Upper lobe of right lung (tissue), 1 donor: ENCODE results near the gene INTS13. TPM values are rescaled to one million over a fixed set of nuclear protein-coding genes. Genes with fewer than 3 reads are reported as not detected.
"Not testable (repeated sequence)": the region's sequence is repeated elsewhere in the genome, so short reads cannot be mapped to it uniquely, and the experiment has no call there.

ENCODE experiments used
- ATAC-seq: fragments of 200-7000 bp; cut with Tn5 transposase; one replicate; pipeline ENCODE4 v1.9.1; 2020; ENCODE audit warnings: mild to moderate bottlenecking, moderate library complexity
- DNase-seq: peaks from one replicate; pipeline ENCODE4 v3.0.0-alpha.2; 2020
- H3K27ac ChIP-seq: fragments of 200-600 bp; one replicate; pipeline ENCODE4 v1.8.0; 2022
- H3K27me3 ChIP-seq: fragments of 200-600 bp; one replicate; pipeline ENCODE4 v1.8.0; 2022; ENCODE audit warnings: mild to moderate bottlenecking
- H3K36me3 ChIP-seq: fragments of 200-600 bp; one replicate; pipeline ENCODE4 v1.8.0; 2022
- H3K4me1 ChIP-seq: fragments of 200-600 bp; one replicate; pipeline ENCODE4 v1.8.0; 2022
- H3K4me3 ChIP-seq: fragments of 200-600 bp; one replicate; pipeline ENCODE4 v1.8.0; 2022; ENCODE audit warnings: mild to moderate bottlenecking
- H3K9me3 ChIP-seq: fragments of 200-600 bp; one replicate; pipeline ENCODE4 v1.8.0; 2022
- CTCF ChIP-seq: fragments of 200-600 bp; IDR thresholded peaks from one replicate; pipeline ENCODE4 v1.8.0; 2022; ENCODE audit warnings: antibody characterized with exemption
- intact Hi-C: fragments of 100-400 bp; cut with DNase I; formaldehyde crosslinking; loops from one replicate; pipeline ENCODE4 v1.11.0; 2022
- total RNA-seq: library from RNA; stranded (reverse); fragmentation: NEBNext Ultra II Directional; extraction: Animal tissue kit (Norgen Biotek cat#: 25700); gene quantifications from one replicate; pipeline ENCODE4 v1.2.1, GENCODE V29; 2021
- donor health status: DM: no; HTN: yes; CAD: no; lungs with severe emphysema.

Gene INTS13
- total RNA-seq, 1 donor from 2014 or later: 20.8 TPM

- H3K27me3 ChIP-seq: no peaks in the 10 kb centered on the region
- TF ChIP-seq CTCF: no peak
- no peak overlapping the region for H3K4me3 ChIP-seq
- no peak for ATAC-seq
- no peak for DNase-seq
- H3K27ac ChIP-seq: no peak overlapping the region
- no peaks in the 10 kb centered on the region for H3K36me3 ChIP-seq
- intact Hi-C loops: no loop called here
- H3K9me3 ChIP-seq: no peaks in the 10 kb centered on the region
- peaks cover 16% of the 10 kb centered on the region for H3K4me1 ChIP-seq
These were observed 68.7 kb downstream of the INTS13 start for GRCh38 chr12:26869104-26869494.

- DNase-seq (no peak), ATAC-seq (no peak)
- H3K4me1 ChIP-seq: peaks cover 16% of the 10 kb centered on the region
- TF ChIP-seq CTCF: no peak
- intact Hi-C loops: no loop called here
- H3K4me3 ChIP-seq: no peak overlapping the region
- H3K27me3 ChIP-seq: no peaks in the 10 kb centered on the region
- no peaks in the 10 kb centered on the region for H3K36me3 ChIP-seq
- H3K9me3 ChIP-seq: no peaks in the 10 kb centered on the region
- H3K27ac ChIP-seq: no peak overlapping the region
These were observed 69.2 kb downstream of the INTS13 start for GRCh38 chr12:26868447-26869103.

GRCh38 chr12:26867080-26867479 is 70.7 kb downstream of the INTS13 start:
- no peak for TF ChIP-seq CTCF
- H3K4me1 ChIP-seq: peaks cover 16% of the 10 kb centered on the region
- no peaks in the 10 kb centered on the region for H3K27me3 ChIP-seq
- no peak overlapping the region for H3K27ac ChIP-seq
- ATAC-seq (no peak), DNase-seq (no peak)
- H3K9me3 ChIP-seq: no peaks in the 10 kb centered on the region
- intact Hi-C loops: no loop called here
- H3K36me3 ChIP-seq: no peaks in the 10 kb centered on the region
- no peak overlapping the region for H3K4me3 ChIP-seq

DNA sequence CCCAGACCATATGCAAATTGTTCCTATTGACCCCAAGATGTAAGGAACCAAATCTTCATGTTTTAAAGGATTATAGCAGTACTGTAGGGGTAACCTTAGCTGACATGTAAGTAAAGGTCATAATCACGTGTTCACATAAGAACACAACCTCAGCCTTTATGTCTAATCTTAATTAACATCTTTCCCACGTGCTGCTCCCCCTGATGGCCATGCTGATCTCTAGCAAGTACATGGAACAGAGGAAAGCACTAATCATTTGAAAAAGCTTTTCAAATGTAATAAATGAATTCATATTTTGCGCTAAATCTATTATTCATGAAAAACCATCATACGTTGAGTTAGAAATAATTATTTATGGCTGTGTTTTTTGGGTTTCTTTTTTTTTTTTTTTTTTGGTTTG is 74.3 kb downstream of the INTS13 start:
- no peak overlapping the region for H3K4me3 ChIP-seq
- DNase-seq (no peak), ATAC-seq (peak; percentile 46)
- H3K9me3 ChIP-seq: no peaks in the 10 kb centered on the region
- intact Hi-C loops: no loop called here
- peak; percentile 24 for TF ChIP-seq CTCF
- no peaks in the 10 kb centered on the region for H3K36me3 ChIP-seq
- no peaks in the 10 kb centered on the region for H3K4me1 ChIP-seq
- no peak overlapping the region for H3K27ac ChIP-seq
- no peaks in the 10 kb centered on the region for H3K27me3 ChIP-seq

DNA sequence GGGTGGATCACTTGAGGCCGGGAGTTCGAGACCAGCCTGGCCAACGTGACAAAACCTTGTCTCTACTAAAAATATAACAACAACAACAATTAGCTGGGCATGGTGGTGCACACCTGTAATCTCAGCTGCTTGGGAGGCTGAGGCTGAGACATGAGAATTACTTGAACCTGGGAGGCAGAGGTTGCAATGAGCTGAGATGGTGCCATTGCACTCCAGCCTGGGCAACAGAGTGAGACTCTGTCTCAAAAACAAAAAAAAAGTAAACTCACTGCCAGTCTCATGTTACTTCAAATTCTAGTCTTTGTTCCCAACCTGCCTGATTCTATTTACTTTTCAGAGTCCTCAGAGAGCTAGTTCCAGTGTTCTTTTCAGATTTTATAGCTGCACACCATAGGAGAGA is 75.0 kb downstream of the INTS13 start:
- ATAC-seq, intact Hi-C loops: not testable (repeated sequence)

DNA sequence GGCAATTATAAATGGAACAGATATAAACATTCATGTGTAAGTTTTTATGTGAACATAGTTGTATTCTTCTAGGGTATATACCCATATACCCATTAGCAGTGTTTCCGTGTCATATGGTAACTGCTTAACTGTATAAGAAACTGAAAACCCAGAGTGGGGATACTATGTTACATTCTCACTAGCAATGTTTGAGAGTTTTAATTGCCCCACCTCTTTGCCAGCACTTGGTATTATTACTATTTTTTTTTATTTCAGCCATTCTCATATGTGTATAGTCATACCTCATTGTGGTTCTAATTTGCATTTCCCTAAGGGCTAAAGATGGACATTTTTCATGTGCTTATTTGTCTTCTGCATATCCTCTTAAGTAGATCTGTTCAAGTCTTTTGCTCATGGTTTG is 76.1 kb downstream of the INTS13 start:
- no peak for ATAC-seq
- Histone ChIP-seq H3K36me3 (no peaks in the 10 kb centered on the region), H3K4me3 (no peak overlapping the region), H3K9me3 (no peaks in the 10 kb centered on the region), H3K4me1 (no peaks in the 10 kb centered on the region), H3K27ac (no peak overlapping the region), H3K27me3 (no peaks in the 10 kb centered on the region)
- DNase-seq: no peak
- TF ChIP-seq CTCF: no peak
- intact Hi-C loops: no loop called here

More for the DNA sequence above, 75.0 kb downstream of the INTS13 start:
- H3K4me3 ChIP-seq, H3K4me1 ChIP-seq, H3K36me3 ChIP-seq, H3K9me3 ChIP-seq, H3K27ac ChIP-seq, DNase-seq, H3K27me3 ChIP-seq: not testable (repeated sequence)
